HG03439 (cell line): ENCODE data around the gene KANK3.
"Not testable (repeated sequence)": the region's sequence is repeated elsewhere in the genome, so short reads cannot be mapped to it uniquely, and the experiment has no call there.

ENCODE experiments used
- ATAC-seq: cut with Tn5 transposase; IDR thresholded peaks from one replicate; pipeline ENCODE4 v1.9.1; 2021; ENCODE audit warnings: mild to moderate bottlenecking, moderate library complexity; ENCODE audit not compliant: unreplicated experiment

The KANK3 gene

DNA sequence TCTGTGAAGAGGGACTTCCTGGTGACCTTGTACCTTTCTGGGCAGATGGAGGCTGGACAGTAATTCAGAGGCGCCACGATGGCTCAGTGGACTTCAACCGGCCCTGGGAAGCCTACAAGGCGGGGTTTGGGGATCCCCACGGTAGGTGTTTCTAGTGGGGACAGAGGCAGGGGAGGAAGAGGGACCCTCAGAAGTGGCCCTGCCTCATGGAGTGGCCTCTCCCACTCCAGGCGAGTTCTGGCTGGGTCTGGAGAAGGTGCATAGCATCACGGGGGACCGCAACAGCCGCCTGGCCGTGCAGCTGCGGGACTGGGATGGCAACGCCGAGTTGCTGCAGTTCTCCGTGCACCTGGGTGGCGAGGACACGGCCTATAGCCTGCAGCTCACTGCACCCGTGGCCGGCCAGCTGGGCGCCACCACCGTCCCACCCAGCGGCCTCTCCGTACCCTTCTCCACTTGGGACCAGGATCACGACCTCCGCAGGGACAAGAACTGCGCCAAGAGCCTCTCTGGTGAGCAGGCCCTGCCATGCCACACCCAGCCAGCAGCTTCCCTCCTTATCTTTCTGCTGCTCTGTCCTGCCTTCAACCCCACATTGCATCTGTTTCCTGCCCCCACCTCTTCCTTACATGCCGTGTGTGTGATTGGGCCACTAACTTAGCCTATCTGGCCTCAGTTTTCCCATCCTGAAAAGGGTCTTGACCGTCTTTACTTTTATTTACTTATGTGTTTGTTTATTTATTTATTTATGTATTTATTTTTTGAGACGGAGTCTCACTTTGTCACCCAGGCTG is 28.1 kb upstream of the KANK3 start:
- ATAC-seq, result no peak

DNA sequence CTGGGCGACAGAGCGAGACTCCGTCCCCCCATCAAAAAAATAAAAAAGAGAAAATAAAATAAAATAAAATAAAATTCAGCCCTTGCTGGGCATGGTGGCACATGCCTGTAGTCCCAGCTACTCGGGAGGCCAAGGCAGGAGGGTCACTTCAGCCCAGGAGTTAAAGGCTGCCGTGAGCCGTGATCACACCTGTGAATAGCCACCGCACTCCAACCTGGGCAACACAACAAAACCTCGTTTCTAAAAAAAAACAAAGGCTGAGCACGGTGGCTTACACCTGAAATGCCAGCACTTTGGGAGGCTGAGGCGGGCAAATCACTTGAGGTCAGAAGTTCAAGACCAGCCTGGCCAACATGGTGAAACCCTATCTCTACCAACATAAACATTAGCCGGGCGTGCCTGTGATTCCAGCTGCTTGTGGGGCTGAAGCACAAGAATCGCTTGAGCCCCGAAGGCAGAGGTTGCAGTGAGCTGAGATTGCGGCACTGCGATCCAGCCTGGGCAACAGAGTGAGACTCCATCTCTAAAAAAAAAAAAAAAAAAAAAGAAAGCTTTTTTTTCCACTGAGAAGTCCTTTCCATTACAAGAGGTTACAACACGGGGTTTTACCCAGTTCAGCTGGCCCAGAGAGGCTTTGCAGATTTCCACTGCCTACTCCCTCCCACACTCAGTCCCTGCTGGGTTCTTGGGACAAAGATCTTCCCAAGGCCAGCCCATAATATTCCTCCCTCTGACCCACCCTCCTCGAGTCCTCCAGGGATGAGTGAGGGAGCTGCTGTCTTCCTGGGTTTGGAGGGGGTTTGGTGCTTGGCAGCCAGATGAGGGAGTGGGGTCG is 27.3 kb upstream of the KANK3 start:
- no peak for ATAC-seq

DNA sequence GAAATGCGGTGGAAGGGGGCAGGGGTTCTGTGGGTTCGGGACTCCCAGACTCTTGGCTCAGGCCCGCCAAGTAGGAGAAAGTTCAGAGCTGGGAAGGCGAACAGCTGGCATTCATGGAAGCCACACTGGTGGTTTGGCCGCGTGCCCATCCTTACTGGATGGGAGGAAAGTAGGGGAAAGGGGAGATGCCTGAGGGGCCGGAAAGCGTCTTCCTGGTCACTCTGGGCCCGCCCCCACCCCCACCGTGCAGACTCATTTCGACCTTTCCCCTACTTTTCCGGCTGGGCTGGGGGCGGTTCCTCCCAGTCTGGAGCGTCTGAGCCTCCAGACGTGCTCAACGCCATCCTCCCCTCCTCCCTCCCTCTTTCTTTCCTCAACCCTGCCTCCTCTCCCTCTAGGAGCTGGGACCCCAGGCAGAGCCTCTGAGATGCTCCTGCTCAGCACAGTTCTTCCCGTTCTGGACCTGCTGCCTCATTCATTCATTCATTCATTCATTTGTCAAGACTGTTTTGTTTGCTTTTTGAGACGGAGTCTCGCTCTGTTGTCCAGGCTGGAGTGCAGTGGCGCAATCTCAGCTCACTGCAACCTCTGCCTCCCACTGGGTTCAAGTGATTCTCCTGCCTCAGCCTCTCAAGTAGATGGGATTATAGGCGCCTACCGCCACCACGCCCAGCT is 24.4 kb upstream of the KANK3 start:
- no peak for ATAC-seq

- ATAC-seq, result no peak
Measured at GRCh38 chr19:8366961-8367326, 23.9 kb upstream of the KANK3 start.

GRCh38 chr19:8366121-8366581 is 23.1 kb upstream of the KANK3 start:
- no peak for ATAC-seq

GRCh38 chr19:8363803-8364771 is 21.0 kb upstream of the KANK3 start, which contains the start of gene ANGPTL4:
ANGPTL4 (plus strand) TSS chr19:8364155; CDS start chr19:8364322, 167 bp downstream.
- ATAC-seq, result no peak

GRCh38 chr19:8361921-8362793 is 19.1 kb upstream of the KANK3 start:
- no peak for ATAC-seq

DNA sequence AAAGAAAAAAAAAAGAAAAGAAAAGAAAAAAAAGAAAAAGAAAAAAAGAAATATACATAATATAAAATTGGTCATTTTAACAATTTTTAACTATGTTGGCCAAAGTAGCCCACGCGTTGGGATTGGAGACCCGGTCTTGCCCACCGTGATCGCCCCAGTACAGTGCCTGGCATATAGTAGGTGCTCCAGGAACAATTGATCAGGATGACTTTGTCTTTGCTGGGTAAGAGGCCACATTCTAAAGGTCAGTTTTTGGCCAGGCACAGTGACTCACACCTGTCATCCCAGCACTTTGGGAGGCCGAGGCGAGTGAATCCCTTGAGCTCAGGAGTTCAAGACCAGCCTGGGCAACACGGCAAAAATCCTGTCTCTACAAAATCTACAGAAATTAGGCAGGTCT is 17.1 kb upstream of the KANK3 start:
- ATAC-seq, result no peak

DNA sequence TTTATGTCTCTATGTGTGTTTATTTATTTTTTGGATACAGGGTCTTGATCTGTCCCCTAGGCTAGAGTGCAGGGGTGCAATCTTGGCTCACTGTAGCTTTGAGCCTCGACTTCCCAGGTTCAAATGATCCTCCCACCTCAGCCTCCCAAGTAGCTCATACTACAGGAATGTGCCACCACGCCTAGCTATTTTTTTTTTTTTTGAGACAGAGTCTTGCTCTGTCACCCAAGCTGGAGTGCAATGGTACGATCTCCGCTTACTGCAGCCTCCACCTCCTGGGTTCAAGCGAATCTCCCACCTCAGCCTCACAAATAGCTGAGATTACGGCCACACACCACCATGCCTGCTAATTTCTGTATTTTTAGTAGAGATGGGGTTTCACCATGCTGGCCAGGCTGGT is 15.9 kb upstream of the KANK3 start:
- ATAC-seq, result no peak

GRCh38 chr19:8357007-8357521 is 14.0 kb upstream of the KANK3 start:
- ATAC-seq, result no peak

DNA sequence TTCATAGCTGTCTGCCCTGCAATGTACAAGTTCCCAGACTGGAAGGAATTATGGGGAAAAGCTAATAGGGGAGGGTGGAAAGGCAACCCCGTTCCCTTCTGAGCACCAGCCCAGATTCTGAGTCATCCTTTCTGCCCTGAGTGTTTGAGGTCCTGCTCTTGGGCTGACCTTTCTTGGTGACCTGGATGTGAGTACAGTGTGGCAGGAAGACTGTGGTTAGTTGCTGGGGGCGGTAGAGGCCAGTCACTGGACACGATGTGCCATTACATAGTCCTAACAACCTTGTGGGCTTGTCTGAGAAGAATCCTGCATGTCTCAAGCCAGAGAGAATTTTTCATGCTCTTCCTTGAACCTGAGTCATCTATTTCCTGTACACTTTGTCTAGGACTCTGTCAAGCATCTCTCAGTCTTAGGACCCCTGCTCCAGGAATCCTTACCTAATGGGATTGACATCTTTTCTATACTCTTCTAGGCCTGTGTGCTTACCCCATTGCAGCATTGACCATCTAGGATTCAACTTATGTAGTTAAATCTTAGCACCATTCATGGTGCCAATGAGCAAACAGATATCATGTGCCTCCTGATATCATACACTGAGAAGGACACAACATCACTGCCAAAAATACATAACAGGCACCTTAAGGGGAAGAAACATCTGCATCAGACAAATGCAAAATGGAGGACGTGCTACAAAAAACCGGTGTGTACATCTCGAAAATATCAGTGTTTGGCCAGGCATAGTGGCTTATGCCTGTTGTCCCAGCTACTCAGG is 12.8 kb upstream of the KANK3 start:
- ATAC-seq, result no peak

- not testable (repeated sequence) for ATAC-seq
Measured at GRCh38 chr19:8352845-8353244, 9.8 kb upstream of the KANK3 start.

GRCh38 chr19:8352134-8352827 is 9.2 kb upstream of the KANK3 start:
- no peak for ATAC-seq

- not testable (repeated sequence) for ATAC-seq
Measured at GRCh38 chr19:8349629-8350372, 6.7 kb upstream of the KANK3 start.

- ATAC-seq, result no peak
Measured at GRCh38 chr19:8343483-8343844, 402 bp upstream of the KANK3 start.

DNA sequence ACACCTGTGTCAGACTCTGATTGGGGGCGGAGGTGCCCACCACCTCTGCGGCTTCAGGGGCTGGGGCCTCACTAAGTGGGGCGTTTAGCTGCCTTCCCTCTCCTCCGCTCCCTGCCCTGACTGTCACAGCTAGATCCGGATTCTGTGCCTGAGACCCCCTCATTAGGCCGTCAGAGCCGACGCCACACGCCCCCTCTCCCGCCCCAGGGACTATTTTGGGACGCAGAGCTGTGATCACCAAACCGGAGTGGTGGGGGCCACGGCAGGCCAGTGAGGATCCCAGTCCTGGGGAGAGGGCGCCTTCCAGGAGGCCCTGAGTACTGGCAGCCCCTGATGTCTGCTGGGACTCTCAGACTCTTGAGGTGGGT is 762 bp downstream of the KANK3 start:
- ATAC-seq, result no peak

- not testable (repeated sequence) for ATAC-seq
Measured at GRCh38 chr19:8341504-8341903, 1.6 kb downstream of the KANK3 start.
